ENCODE measurements around the gene ASTN1.

DNA sequence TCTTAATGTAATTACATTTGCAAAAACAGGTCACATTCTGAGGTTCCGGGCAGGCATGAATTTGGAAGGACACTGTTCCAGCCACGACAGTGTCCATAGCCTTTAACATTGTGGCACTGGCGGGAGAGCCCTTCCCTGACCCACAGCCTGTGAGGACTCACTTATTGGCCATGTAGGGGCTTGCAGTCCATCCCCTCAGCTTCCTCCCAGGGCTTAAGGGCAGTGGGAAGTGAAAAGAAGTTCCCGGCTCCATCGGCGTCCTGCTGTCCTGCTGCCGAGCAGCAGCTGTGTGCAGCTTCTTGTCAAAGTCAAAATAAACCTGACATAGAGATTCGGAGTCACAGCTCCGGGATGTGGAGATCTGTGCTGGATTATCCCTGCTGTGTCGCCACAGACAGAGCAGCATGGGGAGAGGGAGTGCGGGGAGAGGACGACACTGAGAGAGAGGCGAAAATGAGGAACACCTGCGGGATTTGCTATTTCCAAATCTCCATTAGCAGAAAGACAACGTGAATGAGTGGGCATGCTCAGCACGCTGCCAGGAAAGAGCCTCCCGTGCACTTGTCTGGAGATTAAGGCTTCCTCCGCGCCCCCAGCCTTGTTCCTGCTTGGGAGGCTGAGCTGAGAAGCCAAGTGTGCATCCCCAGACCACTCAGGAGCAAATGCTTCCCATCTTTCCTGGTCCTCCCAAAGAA, 260.3 kb downstream of the ASTN1 start:
- TF ChIP-seq BHLHE40 (IDR thresholded peaks at IDR 0.05; ENCODE audit: low read depth, low read length), result no peak
- TF ChIP-seq, protein P1, sequence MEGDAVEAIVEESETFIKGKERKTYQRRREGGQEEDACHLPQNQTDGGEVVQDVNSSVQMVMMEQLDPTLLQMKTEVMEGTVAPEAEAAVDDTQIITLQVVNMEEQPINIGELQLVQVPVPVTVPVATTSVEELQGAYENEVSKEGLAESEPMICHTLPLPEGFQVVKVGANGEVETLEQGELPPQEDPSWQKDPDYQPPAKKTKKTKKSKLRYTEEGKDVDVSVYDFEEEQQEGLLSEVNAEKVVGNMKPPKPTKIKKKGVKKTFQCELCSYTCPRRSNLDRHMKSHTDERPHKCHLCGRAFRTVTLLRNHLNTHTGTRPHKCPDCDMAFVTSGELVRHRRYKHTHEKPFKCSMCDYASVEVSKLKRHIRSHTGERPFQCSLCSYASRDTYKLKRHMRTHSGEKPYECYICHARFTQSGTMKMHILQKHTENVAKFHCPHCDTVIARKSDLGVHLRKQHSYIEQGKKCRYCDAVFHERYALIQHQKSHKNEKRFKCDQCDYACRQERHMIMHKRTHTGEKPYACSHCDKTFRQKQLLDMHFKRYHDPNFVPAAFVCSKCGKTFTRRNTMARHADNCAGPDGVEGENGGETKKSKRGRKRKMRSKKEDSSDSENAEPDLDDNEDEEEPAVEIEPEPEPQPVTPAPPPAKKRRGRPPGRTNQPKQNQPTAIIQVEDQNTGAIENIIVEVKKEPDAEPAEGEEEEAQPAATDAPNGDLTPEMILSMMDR (conservative IDR thresholded peaks at IDR 0.05; ENCODE audit: low read depth, low read length), result no peak

All from IMR-90 (cell line).